Hematopoietic multipotent progenitor cell treated with erythropoietin and hydrocortisone succinate and interleukin-3 and kit ligand, for 4 days (in vitro differentiated cells): ENCODE results near the gene CBX3.
A peak's percentile ranks its signal among the peaks of the same experiment; 100 is the strongest.
"Not testable (repeated sequence)": the region's sequence is repeated elsewhere in the genome, so short reads cannot be mapped to it uniquely, and the experiment has no call there.

Experiments
- DNase-seq: peaks from one replicate; pipeline ENCODE4 v3.0.0-alpha.2; 2015

The CBX3 gene

GRCh38 chr7:26208040-26208439, 6.5 kb downstream of the CBX3 start:
- DNase-seq: no peak

DNA sequence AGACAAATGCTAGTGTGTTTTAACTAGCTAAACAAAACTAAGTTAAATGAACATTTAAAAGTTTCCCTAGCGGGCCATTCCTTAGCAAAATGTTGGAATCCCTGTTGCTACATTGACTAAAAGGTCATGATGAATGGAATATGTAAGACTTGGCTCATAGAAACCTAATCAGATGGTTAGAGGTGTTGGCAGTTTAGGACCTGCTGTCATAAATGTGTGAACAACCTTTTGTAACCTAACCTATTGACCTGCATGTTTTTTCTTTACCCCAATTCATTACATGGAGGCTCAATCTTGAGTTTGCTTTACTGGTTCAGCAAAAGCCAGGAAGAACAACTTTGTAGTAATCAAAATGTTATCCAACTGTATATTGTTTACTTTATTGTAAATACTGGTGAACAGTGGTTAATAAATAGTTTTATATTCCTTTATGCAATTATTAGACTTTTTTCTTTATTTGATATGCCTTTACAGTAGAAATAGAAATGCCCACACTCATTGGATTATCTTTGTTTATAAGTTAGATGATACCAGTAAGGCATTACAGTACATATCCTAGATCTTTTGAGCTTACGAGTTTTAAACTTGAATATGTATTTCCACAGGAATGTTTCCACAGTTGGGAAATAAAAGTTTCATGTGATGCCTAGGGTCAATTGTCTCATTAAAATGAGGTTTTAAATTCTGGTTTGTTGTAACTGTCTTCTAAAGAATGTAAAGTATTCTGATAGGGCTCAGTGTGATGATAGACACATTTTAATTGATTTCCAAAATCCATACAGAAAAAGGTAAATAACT, 11.6 kb downstream of the CBX3 start:
- DNase-seq: no peak

DNA sequence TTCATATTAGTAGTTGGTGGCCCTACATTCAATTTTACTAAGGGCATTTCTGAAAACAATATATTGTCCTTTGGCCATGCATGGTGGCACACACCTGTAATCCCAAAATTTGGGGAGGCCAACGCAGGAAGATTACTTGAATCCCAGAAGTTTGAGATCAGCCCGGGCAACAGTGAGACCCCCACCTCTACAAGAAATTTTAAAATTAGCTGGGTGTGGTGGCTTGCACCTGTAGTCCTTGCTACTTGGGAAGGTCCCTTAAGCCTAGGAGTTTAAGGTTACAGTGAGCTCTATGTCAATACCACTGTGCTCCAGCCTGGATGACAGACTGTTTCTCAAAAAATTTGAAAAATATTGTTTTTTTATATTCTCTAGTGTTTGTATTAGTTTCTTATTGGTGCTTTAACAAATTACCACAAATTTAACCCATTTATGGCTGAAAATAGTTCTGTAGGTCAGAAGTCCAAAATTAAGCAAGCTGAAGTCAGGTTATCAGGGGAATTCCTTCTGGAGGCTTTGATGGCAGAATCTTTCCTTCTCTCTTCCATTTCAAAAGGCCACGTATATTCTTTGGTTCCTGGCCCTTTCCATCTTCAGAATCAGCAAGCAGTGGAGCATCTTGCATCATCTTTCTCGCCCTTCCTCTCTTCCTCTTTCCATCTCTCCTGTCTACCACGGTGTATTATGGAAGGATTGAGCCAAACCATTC, 12.4 kb downstream of the CBX3 start:
- DNase-seq: no peak

DNA sequence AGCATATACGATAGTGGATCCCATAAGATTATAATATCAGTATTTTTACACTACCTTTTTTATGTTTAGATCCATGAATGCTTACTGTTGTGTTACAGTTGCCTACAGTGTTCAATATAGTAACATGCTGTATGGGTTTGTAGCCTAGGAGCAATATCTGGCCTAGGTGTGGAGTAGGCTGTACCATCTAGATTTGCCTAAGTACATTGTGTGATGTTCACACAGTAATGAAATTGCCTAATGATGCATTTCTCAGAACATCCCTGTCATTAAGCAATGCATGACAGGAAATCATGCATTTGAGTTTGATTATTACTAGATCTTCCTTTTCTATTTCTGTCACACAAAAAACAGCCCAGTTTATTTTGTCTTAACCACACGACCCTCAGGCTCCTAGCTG, 14.5 kb downstream of the CBX3 start:
- DNase-seq: no peak

DNA sequence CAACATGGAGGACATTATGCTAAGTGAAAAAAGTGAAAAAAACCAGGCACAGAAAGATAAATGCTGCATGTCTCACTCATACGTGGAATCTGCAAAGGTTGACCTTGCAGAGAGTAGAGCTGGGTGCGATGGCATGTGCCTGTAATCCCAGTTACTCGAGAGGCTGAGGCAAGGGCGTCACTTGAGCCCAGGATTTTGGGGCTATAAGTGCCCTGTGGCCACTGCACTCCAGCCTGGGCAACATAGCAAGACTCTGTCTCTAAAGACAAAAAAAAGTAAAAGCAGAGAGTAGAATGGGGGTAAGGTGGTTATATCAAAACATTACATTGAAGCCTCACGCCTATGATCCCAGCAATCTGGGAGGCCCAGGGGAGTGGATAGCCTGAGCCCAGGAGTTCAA, 22.8 kb downstream of the CBX3 start:
- no peak for DNase-seq

- DNase-seq: no peak
These were observed 26.4 kb downstream of the CBX3 start for GRCh38 chr7:26227987-26228386.

- peak; percentile 86 for DNase-seq
These were observed 32.5 kb downstream of the CBX3 start for GRCh38 chr7:26233902-26234511.

- DNase-seq: no peak
These were observed 35.7 kb downstream of the CBX3 start for GRCh38 chr7:26237035-26237807.

DNA sequence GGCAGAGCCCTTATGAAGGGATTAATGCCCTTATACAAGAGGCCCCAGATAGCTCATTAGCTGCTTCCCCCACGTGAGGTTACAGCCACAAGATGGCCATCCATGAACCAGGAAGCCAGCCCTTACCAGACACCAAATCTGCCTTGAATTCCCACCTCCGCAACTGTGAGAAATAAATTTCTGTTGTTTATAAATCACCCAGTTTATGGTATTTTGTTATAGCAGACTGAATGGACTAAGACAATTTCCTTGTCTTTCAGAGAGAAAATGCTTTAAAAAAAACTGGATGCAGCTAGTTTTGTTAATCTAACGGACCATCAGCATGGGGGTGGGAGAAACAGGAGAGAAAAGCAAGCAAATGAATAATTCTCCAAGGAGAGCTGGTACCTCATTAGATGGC, 36.5 kb downstream of the CBX3 start:
- DNase-seq: no peak

GRCh38 chr7:26245150-26245549, 43.6 kb downstream of the CBX3 start:
- no peak for DNase-seq

DNA sequence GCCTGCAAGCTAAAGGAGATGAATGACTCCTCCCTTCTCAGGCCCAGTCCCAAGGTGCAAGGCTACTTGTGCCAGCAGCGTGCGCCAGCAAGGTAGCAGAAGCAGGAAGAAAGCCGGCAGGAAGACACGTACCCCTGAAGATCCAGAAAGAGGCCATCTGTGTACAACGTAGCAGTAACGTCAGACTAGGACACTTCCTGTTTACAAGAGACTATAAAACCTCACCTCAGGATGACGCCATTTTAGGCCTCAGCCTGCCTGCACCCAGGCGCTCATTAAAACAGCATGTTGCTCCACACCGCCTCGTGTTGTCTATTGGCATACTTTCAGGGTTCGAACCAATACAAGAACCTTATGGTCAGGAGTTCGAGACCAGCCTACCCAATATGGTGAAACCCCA, 48.7 kb downstream of the CBX3 start:
- no peak for DNase-seq

DNA sequence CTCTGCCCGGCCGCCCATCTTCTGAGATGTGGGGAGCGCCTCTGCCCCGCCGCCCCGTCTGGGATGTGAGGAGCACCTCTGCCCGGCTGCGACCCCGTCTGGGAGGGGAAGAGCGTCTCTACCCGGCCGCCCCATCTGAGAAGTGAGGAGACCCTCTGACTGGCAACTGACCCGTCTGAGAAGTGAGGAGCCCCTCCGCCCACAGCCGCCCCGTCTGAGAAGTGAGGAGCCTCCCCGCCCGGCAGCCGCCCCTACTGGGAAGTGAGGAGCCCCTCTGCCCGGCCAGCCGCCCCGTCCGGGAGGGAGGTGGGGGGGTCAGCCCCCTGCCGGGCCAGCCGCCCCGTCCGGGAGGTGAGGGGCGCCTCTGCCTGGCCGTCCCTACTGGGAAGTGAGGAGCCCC, 60.3 kb downstream of the CBX3 start:
- DNase-seq: not testable (repeated sequence)
